LNCaP clone FGC (cell line): ENCODE results near the gene ARMC12.
A peak's percentile ranks its signal among the peaks of the same experiment; 100 is the strongest.

Experiments used
- DNase-seq: peaks from one replicate; pipeline ENCODE4 v3.0.0-alpha.2; 2011; ENCODE audit warnings: low read depth
- H3K4me3 ChIP-seq: 2 replicates; pipeline ENCODE4 v1.5.1; 2011; ENCODE audit warnings: mild to moderate bottlenecking, low read depth, low read length, control low read depth
- TF ChIP-seq, protein P1 (sequence below): IDR thresholded peaks from 2 replicates; pipeline ENCODE4 v1.5.1; 2012; ENCODE audit warnings: mild to moderate bottlenecking; ENCODE audit not compliant: control insufficient read depth, insufficient read depth; ENCODE audit errors: extremely low read depth

ARMC12 gene

DNA sequence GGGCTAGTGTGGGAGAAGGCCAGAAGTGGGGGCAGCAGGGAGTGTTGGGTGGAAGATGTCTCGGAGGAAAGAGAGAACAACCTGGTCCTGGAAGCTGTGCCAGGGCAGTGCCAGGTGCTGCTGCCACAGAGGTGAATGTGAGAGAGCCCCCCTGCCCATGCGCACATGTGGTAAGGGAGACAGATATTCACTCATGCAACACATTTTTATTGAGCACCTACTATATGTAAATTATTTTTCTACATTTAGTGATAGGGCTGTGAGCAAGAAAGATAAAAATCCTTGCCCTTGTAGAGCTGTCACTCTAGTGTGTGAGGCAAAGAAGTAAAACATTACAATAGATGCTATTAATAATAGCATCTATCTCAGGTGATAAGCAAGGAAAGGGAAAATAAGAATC lies 44.5 kb downstream of the ARMC12 start:
- DNase-seq = no peak
- TF ChIP-seq, protein P1, sequence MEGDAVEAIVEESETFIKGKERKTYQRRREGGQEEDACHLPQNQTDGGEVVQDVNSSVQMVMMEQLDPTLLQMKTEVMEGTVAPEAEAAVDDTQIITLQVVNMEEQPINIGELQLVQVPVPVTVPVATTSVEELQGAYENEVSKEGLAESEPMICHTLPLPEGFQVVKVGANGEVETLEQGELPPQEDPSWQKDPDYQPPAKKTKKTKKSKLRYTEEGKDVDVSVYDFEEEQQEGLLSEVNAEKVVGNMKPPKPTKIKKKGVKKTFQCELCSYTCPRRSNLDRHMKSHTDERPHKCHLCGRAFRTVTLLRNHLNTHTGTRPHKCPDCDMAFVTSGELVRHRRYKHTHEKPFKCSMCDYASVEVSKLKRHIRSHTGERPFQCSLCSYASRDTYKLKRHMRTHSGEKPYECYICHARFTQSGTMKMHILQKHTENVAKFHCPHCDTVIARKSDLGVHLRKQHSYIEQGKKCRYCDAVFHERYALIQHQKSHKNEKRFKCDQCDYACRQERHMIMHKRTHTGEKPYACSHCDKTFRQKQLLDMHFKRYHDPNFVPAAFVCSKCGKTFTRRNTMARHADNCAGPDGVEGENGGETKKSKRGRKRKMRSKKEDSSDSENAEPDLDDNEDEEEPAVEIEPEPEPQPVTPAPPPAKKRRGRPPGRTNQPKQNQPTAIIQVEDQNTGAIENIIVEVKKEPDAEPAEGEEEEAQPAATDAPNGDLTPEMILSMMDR = no peak
- no peak overlapping the region for H3K4me3 ChIP-seq

DNA sequence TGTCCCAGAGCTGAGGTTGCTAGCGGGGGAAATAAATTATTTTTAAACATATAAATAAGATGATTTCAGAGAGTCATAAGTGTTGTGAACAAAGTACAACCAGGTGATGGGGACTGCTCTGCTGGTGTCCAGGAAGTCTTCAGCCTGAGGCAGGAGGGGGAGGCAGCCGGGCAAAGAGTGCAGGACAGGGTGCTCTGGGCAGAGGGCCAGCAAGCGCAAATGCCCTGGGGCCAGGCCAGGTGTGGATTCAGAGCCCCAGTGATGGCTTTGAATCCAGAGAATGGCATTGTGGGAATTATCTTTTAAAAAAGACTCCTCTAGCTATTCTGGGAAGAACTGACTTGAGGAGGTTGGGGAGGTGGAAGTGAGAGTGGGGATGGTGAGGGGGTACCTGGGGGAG lies 45.6 kb downstream of the ARMC12 start:
- peak; percentile 65 for DNase-seq
- no peak overlapping the region for H3K4me3 ChIP-seq
- TF ChIP-seq, protein P1 = no peak

DNA sequence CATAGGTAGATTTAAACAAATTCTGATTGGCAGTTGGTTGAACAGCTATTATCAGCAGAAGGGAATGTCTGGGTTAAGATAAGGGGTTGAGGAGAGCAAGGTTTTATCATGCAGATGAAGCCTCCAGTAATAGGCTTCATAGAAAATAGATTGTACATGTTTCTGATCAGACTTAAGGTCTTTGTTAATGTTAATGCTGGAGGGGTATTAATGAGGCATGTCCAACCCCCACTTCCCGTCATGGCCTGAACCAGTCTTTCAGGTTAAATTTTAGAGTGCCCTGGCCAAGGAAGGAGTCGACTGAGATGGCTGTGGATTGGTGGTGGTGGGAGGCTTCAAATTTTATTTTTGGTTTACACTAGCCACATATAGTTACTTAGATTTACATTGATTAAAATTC lies 47.4 kb downstream of the ARMC12 start:
- TF ChIP-seq, protein P1 = no peak
- H3K4me3 ChIP-seq = no peak overlapping the region
- DNase-seq = no peak

DNA sequence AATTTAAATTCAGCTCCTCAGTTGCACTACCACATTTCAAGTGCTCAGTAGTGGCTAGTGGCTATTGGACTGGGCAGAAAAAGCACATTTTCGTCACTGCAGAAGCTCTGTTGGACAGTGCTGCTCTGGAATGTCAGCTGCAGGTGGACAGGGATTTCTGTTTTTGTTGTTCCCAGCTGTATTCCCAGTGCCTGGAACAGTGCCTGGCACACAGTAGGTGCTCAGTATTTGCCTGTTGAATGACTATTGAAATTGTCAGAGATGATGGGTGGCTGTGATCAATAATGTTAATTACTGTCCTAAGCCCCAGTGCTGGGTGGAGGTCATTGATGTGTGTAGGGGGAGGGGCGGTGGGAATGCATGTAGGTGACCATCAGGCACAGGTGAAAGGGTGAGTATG lies 49.4 kb downstream of the ARMC12 start:
- TF ChIP-seq, protein P1 = no peak
- H3K4me3 ChIP-seq = no peak overlapping the region
- DNase-seq = no peak

DNA sequence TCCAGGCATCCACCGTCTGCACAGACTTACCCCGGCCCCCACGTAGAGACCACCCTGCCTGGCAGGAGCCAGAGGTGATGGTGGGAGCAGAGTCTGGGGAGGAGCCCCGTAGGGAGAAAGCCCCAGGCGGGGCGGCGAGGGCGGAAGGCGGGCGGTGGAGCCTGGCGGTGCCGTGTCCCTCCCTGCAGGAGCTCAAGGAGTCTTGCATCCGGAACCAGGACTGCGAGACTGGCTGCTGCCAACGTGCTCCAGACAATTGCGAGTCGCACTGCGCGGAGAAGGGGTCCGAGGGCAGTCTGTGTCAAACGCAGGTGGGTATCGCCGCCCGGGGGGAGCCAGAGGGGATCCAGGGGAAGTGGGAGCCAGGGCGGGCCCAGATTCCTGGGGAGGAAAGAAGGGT lies 50.0 kb downstream of the ARMC12 start:
- TF ChIP-seq, protein P1 = no peak
- H3K4me3 ChIP-seq = no peak overlapping the region
- DNase-seq = no peak

DNA sequence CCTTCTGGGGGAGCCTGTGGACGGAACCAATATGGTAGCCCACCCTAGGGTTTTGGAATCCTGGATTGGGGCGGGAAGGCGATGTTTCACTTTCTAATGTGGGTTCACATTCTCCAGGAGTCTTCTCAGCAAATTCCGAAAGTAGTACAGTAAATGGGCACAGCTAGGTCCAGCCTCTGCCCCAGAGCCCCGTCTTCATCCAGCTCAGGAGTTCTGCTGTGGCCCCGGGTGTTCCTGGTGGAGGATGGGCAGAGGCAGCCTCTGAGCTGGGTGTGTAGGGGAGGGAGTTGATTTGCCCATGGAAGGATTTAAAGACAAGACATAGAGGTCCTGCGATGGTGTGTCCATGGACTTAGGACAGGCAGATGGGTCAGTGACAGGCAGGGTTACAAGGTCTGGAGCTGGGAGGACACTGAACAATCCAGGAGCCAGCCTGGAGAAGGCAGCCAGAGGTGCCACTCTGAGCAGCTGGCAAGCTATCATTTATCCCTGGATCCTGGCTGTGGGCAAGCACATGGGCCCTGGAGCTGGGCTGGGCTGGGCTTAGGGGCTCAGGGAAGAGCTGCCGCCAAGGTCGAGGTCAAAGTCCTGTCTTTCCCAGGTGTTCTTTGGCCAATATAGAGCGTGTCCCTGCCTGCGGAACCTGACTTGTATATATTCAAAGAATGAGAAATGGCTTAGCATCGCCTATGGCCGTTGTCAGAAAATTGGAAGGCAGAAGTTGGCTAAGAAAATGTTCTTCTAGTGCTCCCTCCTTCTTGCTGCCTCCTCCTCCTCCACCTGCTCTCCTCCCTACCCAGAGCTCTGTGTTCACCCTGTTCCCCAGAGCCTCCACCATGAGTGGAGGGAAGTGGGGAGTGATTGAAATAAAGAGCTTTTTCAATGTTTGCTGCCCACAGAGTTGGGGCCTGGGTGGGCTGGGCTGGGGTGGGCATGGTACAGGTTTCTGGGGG lies 50.7 kb downstream of the ARMC12 start:
- no peak for DNase-seq
- TF ChIP-seq, protein P1 = no peak
- no peak overlapping the region for H3K4me3 ChIP-seq
